COR-L47 (cell line): Measurements from ENCODE around the gene ANKLE1.
A peak's percentile ranks its signal among the peaks of the same experiment; 100 is the strongest.

Experiments
- DNase-seq: peaks from one replicate; lab custom pipeline; 2025; lab: John Stamatoyannopoulos, UW

Gene ANKLE1

GRCh38 chr19:17281391-17282304 is at the start of gene ANKLE1:
Gene ANKLE1 (plus strand): TSS chr19:17281901. CDS start chr19:17281921, 20 bp downstream.
- no peak for DNase-seq

GRCh38 chr19:17232258-17232657 is 49.4 kb upstream of the ANKLE1 start:
- no peak for DNase-seq

- peak; percentile 43 for DNase-seq
Observed at GRCh38 chr19:17234911-17235299, 46.8 kb upstream of the ANKLE1 start.

- peak; percentile 77 for DNase-seq
Observed at GRCh38 chr19:17235300-17235970, 46.3 kb upstream of the ANKLE1 start.

GRCh38 chr19:17235971-17236777 is 45.5 kb upstream of the ANKLE1 start:
- DNase-seq, result peak; percentile 69

GRCh38 chr19:17236811-17237543 is 44.7 kb upstream of the ANKLE1 start:
- no peak for DNase-seq

GRCh38 chr19:17237747-17238706 is 43.7 kb upstream of the ANKLE1 start:
- DNase-seq, result no peak

GRCh38 chr19:17240062-17240752 is 41.5 kb upstream of the ANKLE1 start:
- no peak for DNase-seq

- DNase-seq, result no peak
Observed at GRCh38 chr19:17240826-17241399, 40.8 kb upstream of the ANKLE1 start.

GRCh38 chr19:17242431-17243208 is 39.1 kb upstream of the ANKLE1 start:
- no peak for DNase-seq

GRCh38 chr19:17243211-17243829 is 38.4 kb upstream of the ANKLE1 start:
- DNase-seq, result no peak

- DNase-seq, result no peak
Observed at GRCh38 chr19:17243830-17244617, 37.7 kb upstream of the ANKLE1 start.

- no peak for DNase-seq
Observed at GRCh38 chr19:17244618-17245534, 36.8 kb upstream of the ANKLE1 start.

- no peak for DNase-seq
Observed at GRCh38 chr19:17245535-17245984, 36.1 kb upstream of the ANKLE1 start, which contains the start of gene NR2F6. Gene NR2F6 (minus strand): TSS chr19:17245919. CDS start chr19:17245220, 699 bp downstream.

- no peak for DNase-seq
Observed at GRCh38 chr19:17246681-17247425, 34.8 kb upstream of the ANKLE1 start.
